Measurements from ENCODE around the gene GRK6. TPM values are rescaled to one million over a fixed set of nuclear protein-coding genes. Genes with fewer than 3 reads are reported as not detected.

The GRK6 gene
- total RNA-seq, 1 donor from 2014 or later: 20.6 TPM

DNA sequence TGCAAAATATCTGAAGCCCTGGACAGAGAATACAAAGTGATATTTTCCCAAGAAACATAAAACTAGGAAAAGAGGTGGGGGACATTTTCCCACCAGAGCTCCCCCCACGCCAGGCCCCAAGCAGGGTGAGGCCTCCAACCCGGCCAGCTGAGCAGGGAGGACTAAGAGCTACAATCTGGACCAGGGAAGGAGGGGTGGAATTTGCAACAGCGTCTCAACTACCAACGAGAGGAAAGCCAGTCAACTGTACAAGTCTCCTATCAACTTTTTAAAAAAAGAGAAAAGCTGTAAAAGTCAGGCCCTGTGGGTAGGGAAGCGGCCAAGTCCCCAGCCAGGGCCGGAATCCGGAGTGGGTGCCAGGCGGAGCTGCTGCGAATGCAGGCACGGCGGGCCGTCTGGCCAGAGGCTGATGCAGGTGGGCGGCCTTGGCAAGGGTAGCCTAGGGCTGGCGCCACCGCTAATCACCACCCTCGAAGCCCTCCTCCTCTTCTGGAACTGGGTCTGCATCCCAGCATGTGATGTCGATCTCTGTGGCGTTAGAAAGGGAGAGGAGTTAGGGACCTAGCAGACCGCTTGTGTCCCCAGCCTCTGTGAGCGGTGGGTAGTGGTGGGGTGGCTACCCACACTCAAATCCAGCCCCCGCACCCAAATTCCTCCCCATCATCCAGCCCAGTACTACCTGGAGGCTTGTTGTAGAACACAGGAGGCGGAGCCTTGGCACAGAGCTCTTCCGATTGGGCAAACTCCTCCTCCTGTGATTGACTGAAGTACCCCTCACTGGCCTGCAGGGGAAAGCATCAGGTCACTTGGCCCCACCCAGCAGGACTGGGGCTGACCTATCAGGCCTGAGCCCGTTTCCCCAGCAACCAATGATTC, 30.7 kb downstream of the GRK6 start:
- Histone ChIP-seq H3K27ac (peak overlapping the region; percentile 50 to 80), H3K9me3 (no peaks in the 10 kb centered on the region), H3K4me3 (peak overlapping the region in 1 of 2 donors; percentile 30), H3K4me1 (peaks cover 18 to 22% of the 10 kb centered on the region in 2 donors), H3K36me3 (peaks cover 14 to 29% of the 10 kb centered on the region in 2 donors), H3K27me3 (no peaks in the 10 kb centered on the region)
- TF ChIP-seq, protein P1, sequence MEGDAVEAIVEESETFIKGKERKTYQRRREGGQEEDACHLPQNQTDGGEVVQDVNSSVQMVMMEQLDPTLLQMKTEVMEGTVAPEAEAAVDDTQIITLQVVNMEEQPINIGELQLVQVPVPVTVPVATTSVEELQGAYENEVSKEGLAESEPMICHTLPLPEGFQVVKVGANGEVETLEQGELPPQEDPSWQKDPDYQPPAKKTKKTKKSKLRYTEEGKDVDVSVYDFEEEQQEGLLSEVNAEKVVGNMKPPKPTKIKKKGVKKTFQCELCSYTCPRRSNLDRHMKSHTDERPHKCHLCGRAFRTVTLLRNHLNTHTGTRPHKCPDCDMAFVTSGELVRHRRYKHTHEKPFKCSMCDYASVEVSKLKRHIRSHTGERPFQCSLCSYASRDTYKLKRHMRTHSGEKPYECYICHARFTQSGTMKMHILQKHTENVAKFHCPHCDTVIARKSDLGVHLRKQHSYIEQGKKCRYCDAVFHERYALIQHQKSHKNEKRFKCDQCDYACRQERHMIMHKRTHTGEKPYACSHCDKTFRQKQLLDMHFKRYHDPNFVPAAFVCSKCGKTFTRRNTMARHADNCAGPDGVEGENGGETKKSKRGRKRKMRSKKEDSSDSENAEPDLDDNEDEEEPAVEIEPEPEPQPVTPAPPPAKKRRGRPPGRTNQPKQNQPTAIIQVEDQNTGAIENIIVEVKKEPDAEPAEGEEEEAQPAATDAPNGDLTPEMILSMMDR (IDR thresholded peaks at IDR 0.05): peak; percentile 72 to 79 (median 78)
- intact Hi-C loops (cut with DNase I): loop anchor here (1.0 to 10.0 kb wide), 3 partner anchors 16 to 342 kb away; partner anchors contain the start of gene DBN1
- DNase-seq (ENCODE audit: low spot score in 2 of 2): peak; percentile 84 to 97

DNA sequence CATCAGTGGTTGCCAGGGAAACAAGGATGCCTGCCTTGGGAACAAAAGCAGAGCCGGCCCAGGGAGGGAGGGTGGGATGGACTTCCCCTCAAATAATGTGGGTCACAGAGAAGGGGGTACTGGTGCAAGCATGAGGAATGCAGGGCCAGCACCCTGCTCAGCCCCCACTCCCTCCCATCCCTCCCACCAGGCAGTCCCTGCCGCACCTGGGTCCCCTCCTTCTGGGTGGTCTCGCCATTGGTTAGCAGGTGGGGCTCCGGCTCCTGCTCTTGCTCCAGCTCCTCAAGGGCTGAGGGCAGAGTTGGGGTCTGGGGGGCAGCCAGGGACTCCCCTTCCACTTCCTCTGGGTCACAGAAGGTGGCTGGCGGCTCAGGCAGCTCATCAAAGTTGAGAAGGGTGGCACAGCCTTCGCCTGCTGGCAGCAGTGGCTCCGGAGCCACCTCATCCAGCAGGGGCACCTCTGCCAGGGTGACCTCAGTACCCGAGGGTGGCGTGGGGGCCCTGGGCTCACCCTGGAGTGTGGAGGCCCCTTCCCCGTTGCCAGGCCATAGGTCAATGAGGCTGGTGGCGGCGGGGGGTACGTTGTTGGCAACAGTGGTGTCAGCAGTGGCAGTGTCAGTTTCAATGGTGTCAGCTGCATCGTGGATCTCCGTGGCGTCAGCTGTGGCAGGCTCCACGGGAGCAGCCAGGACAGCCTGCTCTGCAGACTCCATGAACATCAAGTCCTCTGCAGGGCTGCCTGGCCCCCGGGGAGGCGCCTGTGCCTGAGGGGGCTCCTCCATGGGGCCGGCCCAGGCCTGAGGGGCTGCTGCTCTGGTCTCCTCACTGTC, 31.6 kb downstream of the GRK6 start:
- Histone ChIP-seq H3K4me1 (peaks cover 18 to 22% of the 10 kb centered on the region in 2 donors), H3K9me3 (no peaks in the 10 kb centered on the region), H3K36me3 (peaks cover 14 to 29% of the 10 kb centered on the region in 2 donors), H3K27me3 (no peaks in the 10 kb centered on the region), H3K4me3 (no peak overlapping the region), H3K27ac (peak overlapping the region; percentile 68 to 80)
- intact Hi-C loops (cut with DNase I): loop anchor here (1.0 to 10.0 kb wide), 3 partner anchors 15 to 343 kb away; partner anchors contain the start of gene DBN1
- DNase-seq (ENCODE audit: low spot score in 2 of 2): no peak
- TF ChIP-seq, protein P1 (IDR thresholded peaks at IDR 0.05): no peak

DNA sequence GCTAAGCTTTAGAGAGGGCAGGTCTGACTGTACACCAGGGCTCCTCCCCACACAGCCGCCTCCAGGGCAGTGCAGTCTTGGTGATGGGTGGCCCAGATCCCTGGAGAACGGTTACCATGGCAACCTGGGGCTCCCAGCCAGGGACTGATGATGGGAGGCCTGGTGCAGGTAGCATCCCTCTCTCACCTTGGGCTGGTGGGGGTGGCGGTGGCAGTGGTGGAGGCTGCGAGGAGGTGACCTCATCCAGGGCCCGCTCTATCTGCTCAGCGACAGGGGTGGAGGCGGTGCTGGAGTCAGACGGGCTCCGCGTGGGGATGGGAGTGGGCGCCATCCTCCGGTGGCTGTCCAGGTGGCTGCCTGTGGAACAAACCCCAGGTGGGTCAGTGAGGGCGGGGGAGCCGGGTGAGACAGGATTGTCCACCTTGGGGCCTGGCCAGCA, 32.5 kb downstream of the GRK6 start:
- no peaks in the 10 kb centered on the region for H3K27me3 ChIP-seq
- no peaks in the 10 kb centered on the region for H3K9me3 ChIP-seq
- TF ChIP-seq, protein P1 (IDR thresholded peaks at IDR 0.05): no peak
- peaks cover 14 to 29% of the 10 kb centered on the region in 2 donors for H3K36me3 ChIP-seq
- H3K27ac ChIP-seq: no peak overlapping the region
- DNase-seq (ENCODE audit: low spot score in 2 of 2): no peak
- H3K4me1 ChIP-seq: peaks cover 18 to 20% of the 10 kb centered on the region in 2 donors
- no peak overlapping the region for H3K4me3 ChIP-seq
- intact Hi-C loops (cut with DNase I): loop anchor here (10.0 kb wide), 1 partner anchor 344 kb away; no protein-coding TSS in a partner anchor

DNA sequence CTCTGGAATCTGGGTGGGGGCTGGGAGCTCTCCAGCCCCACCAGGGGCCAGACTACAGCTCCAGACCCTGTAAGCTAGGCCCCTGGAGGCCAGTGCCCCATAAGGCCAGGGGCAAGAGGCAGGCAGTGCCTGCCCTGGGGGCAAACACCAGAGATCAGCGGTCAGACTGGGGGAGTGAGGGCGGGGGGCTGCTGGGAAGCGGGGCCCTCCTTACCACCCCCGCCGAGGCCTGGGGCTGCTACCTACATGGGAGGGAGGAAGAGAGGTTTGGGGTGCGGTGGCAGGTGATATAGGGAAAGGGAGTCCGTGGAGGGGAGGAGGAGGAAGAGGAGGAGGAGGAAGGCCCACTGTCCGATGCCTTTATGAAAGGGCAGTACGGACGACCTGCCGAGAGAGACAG, 32.9 kb downstream of the GRK6 start:
- no peak overlapping the region for H3K27ac ChIP-seq

More for the DNA sequence above, 32.9 kb downstream of the GRK6 start:
- TF ChIP-seq, protein P1 (IDR thresholded peaks at IDR 0.05): no peak
- H3K36me3 ChIP-seq: peaks cover 14 to 29% of the 10 kb centered on the region in 2 donors
- H3K9me3 ChIP-seq: no peaks in the 10 kb centered on the region
- no peak for DNase-seq (ENCODE audit: low spot score in 2 of 2)
- intact Hi-C loops (cut with DNase I): loop anchor here (10.0 kb wide), 1 partner anchor 345 kb away; no protein-coding TSS in a partner anchor
- no peaks in the 10 kb centered on the region for H3K27me3 ChIP-seq
- no peak overlapping the region for H3K4me3 ChIP-seq
- peaks cover 18% of the 10 kb centered on the region in 2 donors for H3K4me1 ChIP-seq

Data from ascending aorta (tissue), 2 donors.